ENCODE data around the gene TRDMT1.

TRDMT1 gene

DNA sequence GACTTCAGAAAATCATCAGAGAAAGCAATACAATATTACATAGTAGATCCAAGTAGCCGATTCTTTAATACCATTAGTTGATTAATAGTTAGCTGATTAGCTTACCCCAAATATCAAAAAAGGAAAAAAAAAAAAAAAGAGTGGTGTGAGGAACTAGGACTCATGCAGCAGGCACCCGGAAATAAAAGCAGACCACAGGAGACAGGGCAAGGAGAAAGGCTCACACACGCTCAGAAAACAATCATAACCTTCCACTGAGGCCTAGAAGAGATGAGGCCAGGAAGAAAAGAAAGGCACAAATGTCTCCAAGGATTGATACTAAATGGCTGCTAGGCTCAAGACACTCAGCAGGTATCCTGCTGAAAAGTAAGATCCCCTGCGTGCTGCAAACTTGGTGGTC lies 25.9 kb downstream of the TRDMT1 start:
- DNase-seq (ENCODE audit: low read depth), result no peak

DNA sequence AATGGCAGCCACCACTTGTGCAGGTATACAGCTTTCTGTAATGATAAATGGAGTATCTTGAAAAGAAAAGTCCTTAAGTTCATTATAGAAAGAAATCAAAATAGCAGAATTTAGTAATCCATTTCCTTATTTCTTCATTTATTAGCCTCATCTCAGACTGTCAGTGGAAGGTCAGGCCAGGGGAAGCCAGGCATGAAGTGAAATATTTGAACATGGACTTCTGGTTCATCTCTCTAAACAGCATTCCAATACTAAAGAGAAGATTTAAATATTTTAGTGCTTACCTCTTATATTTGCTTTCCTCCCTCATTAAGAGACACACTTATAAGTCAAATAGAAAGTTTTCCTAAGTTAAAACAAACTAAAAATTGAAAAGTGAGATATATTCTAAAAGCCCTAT lies 26.8 kb downstream of the TRDMT1 start:
- DNase-seq (ENCODE audit: low read depth), result no peak

DNA sequence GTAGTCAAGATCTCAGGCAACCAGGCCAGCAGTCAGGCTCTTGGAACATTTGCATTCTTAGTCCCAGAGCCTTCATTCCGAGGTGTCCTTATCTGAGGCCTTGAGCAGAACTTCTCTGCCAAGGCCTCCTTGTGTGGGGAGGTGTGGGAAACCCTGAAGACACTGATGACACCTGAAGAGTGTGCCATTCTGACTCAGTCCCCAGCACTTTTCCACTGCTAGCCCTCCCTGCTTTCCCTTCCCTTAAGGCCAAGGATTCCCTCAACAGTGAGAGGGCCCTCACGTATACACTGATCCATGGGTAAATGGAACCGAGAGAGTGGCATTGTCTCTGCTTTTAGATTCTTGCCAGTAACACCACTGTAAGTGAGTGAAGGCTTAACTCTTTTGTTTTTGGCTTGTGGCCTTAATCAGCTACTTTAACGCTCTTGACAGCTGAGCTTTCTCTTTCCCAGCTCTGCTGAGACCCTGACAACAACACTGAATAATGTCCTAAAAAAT lies 30.3 kb downstream of the TRDMT1 start:
- no peak for DNase-seq (ENCODE audit: low read depth)

DNA sequence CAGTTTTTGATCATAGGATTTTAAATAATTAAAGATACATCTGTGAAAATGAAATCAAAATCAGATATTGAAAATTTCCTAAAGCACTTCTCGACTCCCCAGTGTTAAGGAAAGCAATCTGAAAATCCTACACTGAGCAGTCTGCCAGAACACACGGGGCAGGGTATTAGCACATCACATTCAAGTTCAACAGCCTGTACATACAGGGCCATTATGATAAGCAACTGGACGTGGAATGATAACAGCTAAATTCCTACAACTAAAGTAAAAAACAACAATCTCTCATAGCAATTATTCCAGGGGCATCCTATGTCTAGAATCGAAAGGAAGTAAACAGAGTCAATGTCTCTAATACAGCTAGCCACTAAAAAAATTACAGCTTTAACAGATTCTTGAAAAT lies 31.7 kb downstream of the TRDMT1 start:
- no peak for DNase-seq (ENCODE audit: low read depth)

DNA sequence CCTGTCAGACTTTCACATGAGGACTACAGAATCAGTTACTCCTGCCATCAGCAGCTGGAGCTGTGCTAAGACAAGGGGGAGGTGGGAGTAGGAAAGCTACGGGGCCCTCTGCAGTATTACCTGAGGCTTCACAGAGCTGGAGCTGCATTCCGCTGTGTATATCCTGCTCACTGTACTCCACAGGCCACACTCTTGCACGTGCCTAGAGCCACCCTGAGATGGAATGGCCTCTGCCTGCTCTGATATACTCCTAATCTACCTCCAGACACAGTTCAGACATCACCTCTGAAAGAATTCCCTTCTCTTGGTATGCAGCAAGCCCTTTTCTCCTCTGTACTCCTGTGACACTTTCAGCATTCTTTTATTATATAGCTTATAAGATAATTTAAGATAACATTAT lies 34.8 kb downstream of the TRDMT1 start:
- no peak for DNase-seq (ENCODE audit: low read depth)

DNA sequence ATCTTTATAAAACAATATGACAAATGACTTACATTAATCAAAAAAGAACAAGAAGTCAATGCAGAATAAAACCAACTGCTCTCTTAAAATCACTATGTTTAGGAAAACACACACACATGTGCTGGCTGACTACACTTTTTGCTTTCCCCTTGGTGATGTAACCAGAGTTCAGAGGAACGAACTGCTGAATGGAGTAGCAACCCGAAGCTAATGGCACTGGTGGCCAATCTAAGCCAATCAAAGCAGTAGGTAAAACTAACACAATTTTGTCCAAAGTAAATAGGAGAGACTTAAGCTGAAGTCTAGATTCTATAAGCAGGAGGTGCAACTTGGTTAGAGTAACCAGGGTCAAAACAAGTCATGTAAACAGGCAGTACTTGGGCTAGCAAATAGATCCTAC lies 38.6 kb downstream of the TRDMT1 start:
- DNase-seq (ENCODE audit: low read depth), result no peak

DNA sequence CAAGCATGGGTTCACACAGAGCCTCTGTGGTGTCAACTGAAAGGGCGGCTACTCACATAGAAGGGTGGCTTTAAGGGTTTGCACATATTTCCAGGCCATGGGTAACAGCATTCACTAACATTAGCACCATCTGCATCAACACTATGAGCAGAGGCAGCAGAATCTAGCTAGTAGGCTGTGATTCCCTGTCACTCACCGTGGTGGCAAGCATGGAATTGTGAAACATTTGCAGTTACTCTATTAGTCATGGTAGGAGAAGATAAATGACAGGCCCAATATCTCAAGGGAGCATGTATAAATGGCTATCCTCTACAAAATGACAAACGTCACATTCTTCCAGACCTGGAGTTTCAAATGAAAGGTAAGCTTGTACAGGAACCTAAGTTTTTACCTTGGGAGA lies 39.7 kb downstream of the TRDMT1 start:
- no peak for DNase-seq (ENCODE audit: low read depth)

DNA sequence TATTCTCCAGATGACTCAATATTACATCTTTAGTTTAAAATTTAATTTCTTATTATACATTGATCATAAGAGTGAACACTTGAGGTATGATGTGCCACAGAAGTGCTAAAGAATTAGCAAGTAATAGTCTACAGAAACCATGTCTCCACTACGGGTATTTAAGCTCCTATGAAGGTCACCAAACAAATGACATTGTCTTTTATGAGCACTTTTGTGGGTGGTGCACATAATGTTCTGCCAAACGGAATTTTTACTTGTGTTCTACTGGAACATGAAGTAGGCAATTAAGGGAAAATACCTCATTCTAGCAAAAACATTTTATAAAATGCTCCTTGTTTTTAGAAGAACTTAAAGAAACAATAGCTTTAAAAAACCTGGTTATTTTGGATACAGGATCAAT lies 44.4 kb downstream of the TRDMT1 start:
- no peak for DNase-seq (ENCODE audit: low read depth)

DNA sequence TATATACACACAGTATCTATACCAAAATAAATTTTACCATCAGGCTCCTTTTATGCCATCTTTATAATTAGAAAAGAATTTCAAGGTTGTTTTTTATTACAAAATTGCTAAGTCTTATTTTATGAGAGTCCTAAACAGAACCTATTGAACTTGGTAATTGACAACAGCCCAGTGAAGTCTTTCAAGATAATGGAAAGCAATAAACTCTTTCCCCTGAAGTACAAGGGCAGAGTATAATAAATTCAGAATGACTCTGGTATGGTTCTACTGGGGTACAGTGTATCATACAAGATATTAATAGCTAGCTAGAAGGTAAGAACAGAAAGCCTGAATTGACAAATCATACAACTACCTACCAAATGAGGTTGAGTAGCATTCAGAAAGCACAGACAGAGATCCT lies 45.6 kb downstream of the TRDMT1 start:
- no peak for DNase-seq (ENCODE audit: low read depth)

DNA sequence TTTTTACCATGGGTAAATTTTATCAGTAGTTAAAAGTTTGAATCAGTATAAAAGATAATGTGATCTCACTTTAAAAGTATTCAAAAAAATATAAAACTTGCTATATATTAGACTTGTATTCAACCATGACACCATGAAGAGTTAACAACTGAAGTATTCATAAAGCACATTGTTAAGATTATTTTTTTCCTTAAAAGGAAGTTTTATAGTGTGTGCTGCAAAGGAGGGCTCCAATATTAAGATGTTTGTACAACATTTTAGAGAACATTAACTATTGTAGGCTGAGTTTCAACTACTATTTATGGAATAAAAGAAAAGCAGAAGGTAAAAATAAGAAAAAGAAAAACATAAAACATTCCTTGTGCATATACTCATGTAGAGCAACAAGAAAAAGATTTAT lies 47.4 kb downstream of the TRDMT1 start:
- no peak for DNase-seq (ENCODE audit: low read depth)

DNA sequence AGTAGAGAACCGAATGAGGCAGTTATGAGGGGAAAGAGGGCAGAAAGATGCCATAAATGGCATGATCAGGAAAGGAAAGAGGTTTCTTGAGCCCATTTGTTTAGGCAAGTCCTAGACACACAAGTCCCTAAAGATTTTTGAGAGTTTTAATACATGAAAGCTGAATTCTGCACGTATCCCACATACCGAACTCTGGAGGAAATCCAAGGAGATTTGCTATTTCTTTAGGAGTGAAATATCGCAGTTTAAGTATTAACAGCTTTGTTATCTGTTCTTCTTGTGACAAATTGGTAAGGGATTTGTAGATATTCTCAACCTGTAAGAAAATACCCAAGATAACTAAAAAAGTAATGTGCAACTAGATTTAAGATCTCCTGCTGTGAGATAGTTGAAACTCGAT lies 48.2 kb downstream of the TRDMT1 start:
- DNase-seq (ENCODE audit: low read depth), result no peak

DNA sequence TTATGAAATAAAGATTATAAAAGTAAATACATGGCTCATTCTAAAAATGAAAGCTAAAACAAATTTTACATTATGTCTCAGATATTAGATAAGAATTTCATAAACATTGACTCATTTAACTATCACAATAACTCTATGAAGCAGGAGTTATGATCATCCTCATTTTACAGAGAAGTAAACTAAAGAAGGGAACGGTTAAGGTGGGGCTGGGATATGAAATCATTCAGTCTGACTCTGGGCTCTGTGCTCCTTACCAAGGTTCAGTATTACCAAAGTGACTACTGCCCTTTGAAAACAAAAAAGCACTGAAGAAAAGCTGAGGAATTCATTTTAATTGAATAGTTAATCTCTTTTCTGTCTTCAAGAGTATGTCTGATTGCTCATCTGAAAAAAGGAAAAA lies 49.8 kb downstream of the TRDMT1 start:
- DNase-seq (ENCODE audit: low read depth), result no peak

DNA sequence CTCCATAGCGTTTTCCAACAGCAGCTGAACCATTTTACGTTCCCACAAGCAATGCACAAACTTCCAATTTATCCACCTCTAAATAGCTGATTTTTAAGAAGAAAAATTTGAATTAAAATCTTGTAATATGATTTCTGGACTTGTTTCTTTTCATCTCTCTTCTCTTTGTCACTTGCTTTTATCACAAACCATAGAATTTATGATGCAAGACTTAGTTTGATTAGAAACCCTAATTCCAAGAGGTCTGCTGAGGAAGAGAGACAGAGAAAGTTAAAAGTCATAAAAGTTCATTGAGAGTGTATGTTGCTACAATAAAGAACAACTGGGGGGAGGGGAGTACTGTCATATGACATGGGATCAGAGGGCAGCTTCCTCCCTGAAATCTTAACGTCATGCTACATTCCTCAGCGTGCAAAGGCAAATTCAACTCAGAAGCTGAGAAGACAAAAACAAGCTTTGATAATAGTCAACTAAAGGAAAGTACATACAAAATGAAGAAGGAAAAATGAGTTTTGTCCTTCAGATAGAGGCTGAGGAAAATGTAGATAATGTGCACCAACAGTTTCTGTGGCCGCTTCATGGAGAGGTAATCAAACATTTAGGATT lies 53.5 kb downstream of the TRDMT1 start:
- DNase-seq (ENCODE audit: low read depth), result no peak

DNA sequence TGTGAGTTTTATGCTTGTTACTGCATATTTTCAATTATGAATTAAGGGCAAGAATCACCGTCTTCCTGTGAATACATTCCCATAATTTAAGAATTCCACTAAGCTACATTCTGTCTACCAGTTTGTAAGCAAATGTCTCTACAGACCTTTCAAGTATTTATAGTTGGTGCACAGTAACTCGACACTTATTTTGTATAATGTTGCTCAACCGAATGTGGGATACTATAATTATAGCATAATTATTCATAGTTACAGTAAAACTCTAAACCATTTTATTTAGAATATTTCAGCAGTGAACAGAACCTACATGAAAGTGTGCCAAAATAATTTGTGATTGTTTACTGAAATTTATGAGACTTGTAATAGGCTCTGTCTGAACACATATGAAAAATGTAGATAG lies 54.6 kb downstream of the TRDMT1 start:
- no peak for DNase-seq (ENCODE audit: low read depth)

DNA sequence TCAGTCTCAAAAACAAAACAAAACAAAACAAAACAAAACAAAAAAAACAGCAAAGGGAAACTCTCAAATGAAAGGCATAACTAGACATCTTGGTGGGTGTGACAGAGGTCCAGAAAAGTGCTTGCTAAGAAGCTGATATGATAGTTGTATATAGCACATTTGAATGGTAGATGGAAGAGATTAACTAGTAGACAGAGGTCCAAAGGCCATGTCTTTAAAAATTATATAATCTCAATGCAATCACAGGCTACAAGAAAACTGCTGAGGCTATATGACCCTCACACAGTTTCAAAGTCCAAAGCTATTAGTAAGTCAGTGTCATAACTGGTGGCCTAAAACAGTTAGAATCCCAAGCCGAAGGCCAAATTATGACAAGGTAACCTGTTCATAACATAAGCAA lies 56.2 kb downstream of the TRDMT1 start:
- DNase-seq (ENCODE audit: low read depth), result no peak

DNA sequence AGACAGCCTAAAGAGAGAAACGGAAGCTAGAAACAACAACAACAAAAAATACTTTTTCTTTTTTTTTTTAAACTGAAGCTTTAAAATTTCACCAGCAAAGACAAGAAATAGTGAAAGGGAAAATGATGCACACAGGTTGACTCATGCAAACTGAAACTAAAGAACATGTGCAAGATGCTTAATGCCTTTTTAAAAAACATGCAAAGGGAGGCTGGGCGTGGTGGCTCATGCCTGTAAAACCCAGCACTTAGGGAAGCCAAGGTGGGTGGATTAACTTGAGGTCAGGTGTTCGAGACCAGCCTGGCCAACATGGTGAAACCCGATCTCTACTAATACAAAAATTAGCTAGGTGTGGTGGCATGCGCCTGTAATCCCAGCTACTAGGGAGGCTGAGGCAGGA lies 56.7 kb downstream of the TRDMT1 start:
- DNase-seq (ENCODE audit: low read depth), result peak; percentile 5

DNA sequence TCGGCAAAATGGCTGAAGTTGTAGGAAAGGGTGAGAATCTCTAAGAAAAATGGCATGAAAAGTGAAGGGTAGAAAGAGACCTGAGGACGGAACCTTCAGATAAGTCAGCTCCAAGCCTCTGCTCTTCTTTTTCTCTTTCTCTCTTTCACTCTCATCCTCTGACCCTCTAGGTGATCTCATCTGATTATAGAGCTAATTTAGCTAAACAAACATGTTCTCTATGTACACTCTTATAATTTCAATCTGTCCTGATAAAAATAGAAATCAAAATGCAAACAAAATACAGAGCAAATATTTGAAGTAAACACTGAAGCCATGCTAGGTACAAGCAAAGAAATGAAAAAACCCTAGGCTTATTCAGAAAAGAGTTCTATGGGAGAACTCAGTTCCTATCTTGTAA lies 57.4 kb downstream of the TRDMT1 start:
- DNase-seq (ENCODE audit: low read depth), result no peak

DNA sequence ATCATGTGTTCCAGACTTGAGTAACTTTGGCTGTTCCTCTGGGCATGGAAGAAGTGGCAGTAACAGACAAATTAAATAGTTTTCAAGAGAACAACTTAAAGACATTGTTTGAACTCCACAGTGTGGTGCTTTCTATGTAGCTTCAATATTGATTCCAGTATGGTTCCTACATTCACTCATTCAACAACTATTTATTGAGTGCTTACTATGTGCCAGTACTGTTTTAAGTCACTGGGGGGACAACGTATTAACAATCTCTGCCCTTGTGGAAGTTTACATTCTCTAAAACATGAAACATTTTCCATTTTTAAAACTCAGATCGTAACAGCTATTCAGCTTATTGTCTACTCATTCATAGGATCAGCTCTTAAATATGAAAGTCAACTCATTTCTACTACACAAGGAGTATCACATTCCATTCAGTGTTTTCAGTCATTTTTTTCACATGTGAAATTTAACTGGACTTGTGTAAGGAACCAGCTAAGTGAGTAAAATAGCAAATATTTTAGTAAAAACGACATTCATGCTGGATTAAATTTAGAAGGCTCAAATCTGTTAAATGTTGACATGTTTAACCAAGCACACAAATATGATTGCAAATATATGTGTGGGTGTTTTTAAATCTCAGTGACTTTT lies 58.3 kb downstream of the TRDMT1 start:
- DNase-seq (ENCODE audit: low read depth), result no peak

DNA sequence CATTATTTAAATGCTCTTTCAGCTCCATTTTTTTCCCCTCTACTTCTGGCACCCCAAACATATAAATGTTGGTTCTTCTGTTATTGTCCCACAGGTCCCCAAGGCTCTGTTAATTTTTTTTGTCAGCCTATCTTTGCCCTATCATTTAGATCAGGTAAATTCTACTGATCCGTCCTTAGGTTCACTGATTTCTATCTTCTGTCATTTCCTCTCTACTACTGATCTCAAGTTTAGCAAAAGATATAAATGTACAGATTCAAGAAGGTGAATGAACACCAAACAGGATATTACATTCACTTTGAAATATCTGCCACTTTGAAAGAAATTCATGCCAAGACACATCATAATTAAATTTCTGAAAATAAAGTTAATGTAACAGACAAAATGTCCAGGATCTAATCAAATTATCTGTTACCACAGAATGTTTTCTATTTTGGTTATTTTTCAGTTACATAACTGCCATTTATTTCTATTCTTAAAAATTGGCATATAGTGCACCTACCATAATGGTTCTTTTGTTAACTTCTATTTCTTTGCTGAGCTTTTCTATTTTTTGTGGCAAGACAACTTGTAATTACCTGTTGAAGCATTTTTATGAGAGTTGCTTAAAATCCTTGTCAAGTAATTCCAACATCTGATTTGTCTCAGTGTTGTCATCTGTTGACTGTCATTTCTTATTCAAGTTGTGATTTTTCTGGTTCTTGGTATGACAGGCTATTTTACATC lies 59.8 kb downstream of the TRDMT1 start:
- DNase-seq (ENCODE audit: low read depth), result no peak

DNA sequence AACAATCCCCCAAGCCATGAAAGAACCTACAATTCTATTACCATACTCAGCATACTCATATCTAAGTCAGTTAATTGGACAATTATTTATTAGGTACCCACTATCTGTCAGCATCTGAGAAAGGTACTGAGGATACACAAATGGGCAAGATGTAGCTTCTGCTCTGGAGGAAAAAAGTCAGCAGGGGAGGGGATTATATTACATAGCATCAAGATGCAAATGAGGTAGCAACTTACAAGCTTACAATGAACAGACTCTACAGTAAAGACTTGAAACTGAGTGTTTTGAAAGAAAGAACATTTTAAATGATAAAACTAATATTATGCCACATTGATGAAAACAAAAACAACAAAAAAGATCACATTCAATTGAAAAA lies 61.1 kb downstream of the TRDMT1 start:
- no peak for DNase-seq (ENCODE audit: low read depth)

DNA sequence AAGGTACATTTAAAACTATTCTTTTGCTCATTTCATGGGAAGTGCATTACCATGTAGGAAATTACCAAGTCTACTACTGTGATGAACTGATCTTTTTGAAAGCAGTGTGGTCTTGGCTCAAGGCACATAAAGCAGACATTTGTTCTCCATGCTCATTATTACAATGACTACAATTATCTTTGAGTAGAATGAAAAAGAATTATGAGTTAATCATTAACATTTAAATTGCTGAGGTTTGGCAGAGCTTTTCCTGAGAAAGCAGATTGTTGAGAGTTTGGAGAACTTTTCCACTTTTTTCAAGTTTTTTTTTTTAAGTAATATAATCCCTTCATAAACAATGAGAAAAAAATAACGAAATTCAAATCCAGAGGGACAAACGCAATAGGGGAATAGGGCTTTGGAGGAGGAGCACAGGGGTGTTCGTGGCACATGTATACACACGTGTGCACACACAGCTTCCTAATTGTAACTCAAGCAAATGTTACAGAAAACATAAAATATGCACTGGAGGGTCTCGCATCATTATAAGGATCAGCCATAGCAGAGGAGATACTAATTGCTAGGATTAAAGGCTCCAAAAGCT lies 62.9 kb downstream of the TRDMT1 start:
- DNase-seq (ENCODE audit: low read depth), result no peak

DNA sequence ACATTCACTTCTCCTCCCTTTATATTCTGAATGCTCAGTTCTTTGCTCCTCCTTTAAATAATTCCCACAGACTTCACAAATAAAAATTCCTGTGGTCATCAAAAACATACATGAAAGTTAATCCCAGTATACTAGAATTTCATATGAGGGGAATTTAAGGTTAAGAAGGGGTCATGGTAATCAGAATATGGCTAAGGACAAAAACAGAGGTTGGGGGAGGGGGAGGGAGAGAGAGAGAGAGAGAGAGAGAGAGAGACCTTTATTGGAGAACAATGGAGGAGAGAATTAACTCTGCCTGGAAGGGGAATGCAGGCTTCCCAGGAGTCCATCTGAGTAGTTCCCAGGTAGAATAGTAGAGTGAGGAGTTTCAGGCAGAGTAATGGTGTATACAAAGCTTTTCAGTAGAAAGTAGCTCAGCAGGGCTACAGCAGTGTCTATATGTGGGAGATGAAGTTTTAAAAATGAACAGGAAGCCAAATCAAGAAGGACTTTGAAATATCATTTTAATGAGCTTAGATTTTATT lies 66.7 kb downstream of the TRDMT1 start:
- DNase-seq (ENCODE audit: low read depth), result no peak

DNA sequence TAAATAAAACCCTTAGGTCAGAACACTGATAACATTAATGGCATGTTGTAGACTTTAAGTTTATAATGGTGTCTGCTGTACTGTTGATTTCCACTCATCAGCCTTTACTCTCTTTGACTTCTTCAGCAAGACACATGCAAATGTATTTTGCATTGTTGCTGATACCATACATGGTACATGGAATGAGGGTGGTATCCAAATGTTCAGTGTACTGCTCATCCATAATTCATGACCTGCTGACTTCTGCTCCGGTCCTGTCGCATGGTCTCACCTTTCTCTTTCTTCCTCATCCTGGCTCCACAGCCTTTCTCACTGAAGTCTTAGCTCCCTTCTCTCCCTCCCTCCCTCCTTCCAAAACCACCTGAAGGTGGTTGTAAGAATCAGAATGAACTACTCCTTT lies 67.2 kb downstream of the TRDMT1 start:
- no peak for DNase-seq (ENCODE audit: low read depth)

Measured in stimulated activated CD8-positive, alpha-beta memory T cell treated with anti-CD3 and anti-CD28 coated beads, Interleukin-15, amount 100 ng/mL, for 24 hours (primary cell).